HepG2 (cell line): ENCODE results near the gene INTS12. TPM values are rescaled to one million over a fixed set of nuclear protein-coding genes. Genes with fewer than 3 reads are reported as not detected.

Source experiments
- ATAC-seq: fragments of 200-7000 bp; cut with Tn5 transposase; 3 replicates; pipeline ENCODE4 v1.9.1; 2020; ENCODE audit warnings: mild to moderate bottlenecking, moderate library complexity
- BruUV-seq: library from RNA; stranded (reverse); fragments of 400-500 nt; replicated peaks from 2 replicates; lab custom pipeline; 2021; lab: Mats Ljungman, UMichigan
- CTCF ChIA-PET: fragments of 300-600 bp; formaldehyde crosslinking; extraction: SDS; loops from one replicate; lab custom pipeline; 2021; ENCODE audit warnings: low total read pairs, inconsistent platforms, low intra/inter-chr PET ratio; lab: Yijun Ruan, JAX
- POLR2A ChIA-PET: fragments of 350-600 bp; sonication (Branson Sonifier 250); formaldehyde crosslinking; loops from one replicate; lab custom pipeline; 2020; ENCODE audit warnings: antibody characterized with exemption, inconsistent platforms; lab: Yijun Ruan, JAX
- DNase-seq: peaks from one replicate; pipeline ENCODE4 v3.0.0-alpha.2; 2015; ENCODE audit warnings: low spot score
- FAIRE-seq: peaks from 3 replicates; lab custom pipeline; 2011; peaks lifted over from hg19 to GRCh38; lab: Jason Lieb, UNC
- H2AFZ ChIP-seq: one replicate; pipeline ENCODE4 v1.6.1; 2011; ENCODE audit warnings: low read length, inconsistent platforms
- H3K27ac ChIP-seq: fragments of 300-600 bp; 3 replicates; pipeline ENCODE4 v1.8.0; 2011; ENCODE audit warnings: mixed run types, mild to moderate bottlenecking, mixed read lengths, low read length, inconsistent platforms; ENCODE audit not compliant: insufficient read depth; ENCODE audit errors: extremely low read length
- H3K27me3 ChIP-seq, 2 experiments: fragments of 200-600 bp in 1 of 2; 2 replicates in 1 of 2; 3 replicates in 1 of 2; pipeline versions ENCODE4 v1.6.0 to v1.8.0; 2011; ENCODE audit warnings: low read length in 2 of 2, mild to moderate bottlenecking in 2 of 2, moderate library complexity in 2 of 2, inconsistent platforms in 1 of 2; ENCODE audit not compliant: insufficient read depth in 2 of 2, control insufficient read depth in 1 of 2
- H3K36me3 ChIP-seq, 2 experiments: fragments of 200-600 bp in 1 of 2; replicated peaks in 1 of 2; 2 replicates in 1 of 2; 3 replicates in 1 of 2; pipeline versions ENCODE4 v1.5.1 to v1.8.0; 2011; ENCODE audit warnings: low read length in 2 of 2, inconsistent platforms in 1 of 2; ENCODE audit not compliant: insufficient read depth in 2 of 2, control insufficient read depth in 1 of 2
- H3K4me1 ChIP-seq: 2 replicates; pipeline ENCODE4 v1.5.1; 2012; ENCODE audit warnings: low read length, inconsistent platforms; ENCODE audit not compliant: insufficient read depth
- H3K4me2 ChIP-seq: 2 replicates; pipeline ENCODE4 v1.6.0; 2011; ENCODE audit warnings: low read depth, low read length, inconsistent platforms
- H3K4me3 ChIP-seq, 3 experiments: fragments of 200-600 bp in 1 of 3; sonication (generic), shearing (Covaris generic) in 1 of 3; replicated peaks in 1 of 3; 2 replicates each; pipeline ENCODE4 v1.5.1; 2011 to 2016; ENCODE audit warnings: low read length in 3 of 3, inconsistent platforms in 2 of 3, low read depth in 2 of 3, mild to moderate bottlenecking in 2 of 3, control low read depth in 1 of 3, mixed read lengths in 1 of 3; ENCODE audit not compliant: insufficient read depth in 1 of 3
- H3K79me2 ChIP-seq: one replicate; pipeline ENCODE4 v1.6.1; 2011; ENCODE audit warnings: low read length, inconsistent platforms; ENCODE audit not compliant: insufficient read depth
- H3K9ac ChIP-seq: 2 replicates; pipeline ENCODE4 v1.6.0; 2011; ENCODE audit warnings: mild to moderate bottlenecking, low read depth, low read length, inconsistent platforms; ENCODE audit not compliant: insufficient read depth
- H3K9me3 ChIP-seq: 2 replicates; pipeline ENCODE4 v1.5.1; 2012; ENCODE audit warnings: mild to moderate bottlenecking, low read length
- H4K20me1 ChIP-seq: 2 replicates; pipeline ENCODE4 v1.6.0; 2011; ENCODE audit warnings: inconsistent platforms, mild to moderate bottlenecking, low read length, moderate library complexity; ENCODE audit not compliant: insufficient read depth
- ATRX ChIP-seq: sonication (generic); formaldehyde crosslinking; IDR thresholded peaks from 2 replicates; pipeline ENCODE4 v1.4.0; 2020; ENCODE audit warnings: missing genetic modification reagents, borderline replicate concordance
- SATB2 ChIP-seq: sonication (generic); formaldehyde crosslinking; IDR thresholded peaks from 2 replicates; pipeline ENCODE4 v1.5.0; 2020; ENCODE audit warnings: missing genetic modification reagents
- ZBTB42 ChIP-seq: sonication (generic); formaldehyde crosslinking; IDR thresholded peaks from 2 replicates; pipeline ENCODE4 v1.5.0; 2020; ENCODE audit warnings: mild to moderate bottlenecking, missing genetic modification reagents
- ZNF331 ChIP-seq: sonication (generic); formaldehyde crosslinking; IDR thresholded peaks from 2 replicates; pipeline ENCODE4 v1.4.0; 2020; ENCODE audit warnings: missing genetic modification reagents
- ZNF816 ChIP-seq: sonication (generic); formaldehyde crosslinking; IDR thresholded peaks from 2 replicates; pipeline ENCODE4 v1.8.0; 2022; ENCODE audit warnings: missing genetic modification reagents, mild to moderate bottlenecking, borderline replicate concordance
- ZNF879 ChIP-seq: sonication (generic); formaldehyde crosslinking; IDR thresholded peaks from 2 replicates; pipeline ENCODE4 v1.8.1; 2023; ENCODE audit warnings: missing genetic modification reagents
- WGBS: methylation state at CpG from one replicate; pipeline ENCODE4 v1.1.6; 2017; ENCODE audit warnings: low lambda C conversion rate; 5-methylcytosine and 5-hydroxymethylcytosine counted together
- in situ Hi-C: cut with HindIII; loops from 2 replicates; pipeline ENCODE4 v1.10.0; 2017; ENCODE audit warnings: low pct_unique_long_range_greater_than_20kb; ENCODE audit not compliant: extremely low pct_ligation_motif_present
- intact Hi-C: fragments of 100-400 bp; cut with micrococcal nuclease; formaldehyde crosslinking; loops from one replicate; pipeline ENCODE4 v1.10.0; 2022; ENCODE audit not compliant: unreplicated experiment
- polyA plus RNA-seq, 8 experiments: library from polyadenylated mRNA; depleted of rRNA in 3 of 8; stranded (reverse) in 7 of 8; unstranded in 1 of 8; fragments of >200 nt; fragmentation: Illumina TruSeq in 4 of 8; extraction: Trizol in 4 of 8; gene quantifications; 2 replicates each; pipeline versions ENCODE4 v1.2.1 to v1.2.3, GENCODE V29; 2011 to 2016; ENCODE audit warnings: low read depth in 4 of 8, missing spikeins in 1 of 8, mixed read lengths in 1 of 8; ENCODE audit not compliant: insufficient read depth in 1 of 8
- total RNA-seq, 5 experiments: library from RNA; depleted of rRNA; stranded (reverse); fragments of >200 nt; fragmentation: Illumina TruSeq; extraction: Trizol; gene quantifications; 2 replicates each; pipeline ENCODE4 v1.2.3, GENCODE V29; 2016; ENCODE audit warnings: low read depth in 1 of 5
- TF ChIP-seq, protein P1 (sequence below): sonication (generic); IDR thresholded peaks from 2 replicates; pipeline ENCODE4 v1.6.1; 2016; ENCODE audit warnings: low read depth, borderline replicate concordance
- TF ChIP-seq, protein P2 (sequence below): sonication (generic); formaldehyde crosslinking; IDR thresholded peaks from 2 replicates; pipeline ENCODE4 v1.4.0; 2020; ENCODE audit warnings: mild to moderate bottlenecking, low read depth, missing genetic modification reagents

INTS12 gene
- total and polyA plus RNA-seq, 2 of the 13 experiments (the other 11 are each of a cell fraction or from before 2014, with no cell fraction given) = 20.2 to 21.1 TPM

DNA sequence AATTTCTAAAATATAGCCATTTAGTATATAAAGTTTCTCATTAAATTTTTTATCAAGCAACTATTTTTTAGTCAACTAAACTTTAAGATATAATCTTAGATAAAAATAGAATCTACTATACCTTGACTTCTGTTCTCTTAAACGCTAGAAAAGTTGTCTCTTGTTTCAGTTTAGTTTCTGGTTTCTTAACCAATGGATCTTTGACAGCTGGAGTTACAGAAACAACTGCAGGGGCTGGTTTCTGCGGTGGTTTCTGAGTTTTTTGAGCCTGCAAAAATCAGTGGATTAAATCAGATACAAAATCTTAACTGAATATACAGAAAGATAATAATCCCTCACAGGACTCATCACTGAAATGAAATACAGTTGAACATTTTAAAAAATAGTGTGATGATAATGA lies 21.9 kb downstream of the INTS12 start (continued):
- TF ChIP-seq, protein P1, sequence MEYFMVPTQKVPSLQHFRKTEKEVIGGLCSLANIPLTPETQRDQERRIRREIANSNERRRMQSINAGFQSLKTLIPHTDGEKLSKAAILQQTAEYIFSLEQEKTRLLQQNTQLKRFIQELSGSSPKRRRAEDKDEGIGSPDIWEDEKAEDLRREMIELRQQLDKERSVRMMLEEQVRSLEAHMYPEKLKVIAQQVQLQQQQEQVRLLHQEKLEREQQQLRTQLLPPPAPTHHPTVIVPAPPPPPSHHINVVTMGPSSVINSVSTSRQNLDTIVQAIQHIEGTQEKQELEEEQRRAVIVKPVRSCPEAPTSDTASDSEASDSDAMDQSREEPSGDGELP = no peak
- TF ChIP-seq ZNF816 = no peak

DNA sequence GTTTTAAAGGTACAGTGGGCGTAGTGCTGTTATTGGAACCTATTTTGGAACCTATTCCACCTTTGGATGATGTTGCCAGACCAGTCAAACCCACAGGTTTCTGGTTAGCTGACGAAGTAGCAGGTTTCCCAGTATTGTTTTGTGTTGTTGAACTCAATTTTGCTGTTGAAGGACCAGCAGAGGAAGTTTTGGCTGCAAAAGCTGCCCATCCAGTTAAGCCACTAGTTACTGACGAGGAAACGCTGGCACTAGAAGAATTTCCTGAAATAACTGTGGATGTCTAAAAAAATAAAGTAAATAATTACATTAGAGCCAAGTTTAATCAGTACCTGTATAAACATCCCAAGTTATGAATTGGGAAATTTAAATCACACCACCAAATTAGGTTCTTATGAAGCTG lies 25.5 kb downstream of the INTS12 start:
- no peak for FAIRE-seq
- H3K79me2 ChIP-seq = no peaks in the 10 kb centered on the region

More for the DNA sequence above, 25.5 kb downstream of the INTS12 start:
- no peak overlapping the region for H3K9ac ChIP-seq
- ChIA-PET CTCF (no interaction called here), POLR2A (no interaction called here)
- H3K27me3 ChIP-seq = no peaks in the 10 kb centered on the region
- ATAC-seq (no peak), DNase-seq (no peak)
- BruUV-seq = no TSS peak
- in situ Hi-C loops = no loop called here
- H3K4me1 ChIP-seq = no peaks in the 10 kb centered on the region
- no peak overlapping the region for H2AFZ ChIP-seq
- peaks cover 5 to 19% of the 10 kb centered on the region in 2 experiments; a peak in 4 of 5 replicates for H3K36me3 ChIP-seq
- H4K20me1 ChIP-seq = no peaks in the 10 kb centered on the region
- TF ChIP-seq ZNF879 (CRISPR knock-in tag) (no peak), SATB2 (CRISPR knock-in tag) (no peak), ZNF331 (CRISPR knock-in tag) (no peak), ATRX (CRISPR knock-in tag) (no peak), ZBTB42 (CRISPR knock-in tag) (no peak)
- TF ChIP-seq, protein P2, sequence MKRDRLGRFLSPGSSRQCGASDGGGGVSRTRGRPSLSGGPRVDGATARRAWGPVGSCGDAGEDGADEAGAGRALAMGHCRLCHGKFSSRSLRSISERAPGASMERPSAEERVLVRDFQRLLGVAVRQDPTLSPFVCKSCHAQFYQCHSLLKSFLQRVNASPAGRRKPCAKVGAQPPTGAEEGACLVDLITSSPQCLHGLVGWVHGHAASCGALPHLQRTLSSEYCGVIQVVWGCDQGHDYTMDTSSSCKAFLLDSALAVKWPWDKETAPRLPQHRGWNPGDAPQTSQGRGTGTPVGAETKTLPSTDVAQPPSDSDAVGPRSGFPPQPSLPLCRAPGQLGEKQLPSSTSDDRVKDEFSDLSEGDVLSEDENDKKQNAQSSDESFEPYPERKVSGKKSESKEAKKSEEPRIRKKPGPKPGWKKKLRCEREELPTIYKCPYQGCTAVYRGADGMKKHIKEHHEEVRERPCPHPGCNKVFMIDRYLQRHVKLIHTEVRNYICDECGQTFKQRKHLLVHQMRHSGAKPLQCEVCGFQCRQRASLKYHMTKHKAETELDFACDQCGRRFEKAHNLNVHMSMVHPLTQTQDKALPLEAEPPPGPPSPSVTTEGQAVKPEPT = no peak
- TF ChIP-seq, all 625 proteins: peak for 0
- Histone ChIP-seq H3K27ac (no peak overlapping the region), H3K4me3 (no peak overlapping the region), H3K9me3 (no peaks in the 10 kb centered on the region), H3K4me2 (no peak overlapping the region)
- over 99% methylated on average over 4 of the region's 4 CpGs for WGBS
- intact Hi-C loops = no loop called here
